CD4-positive, CD25-positive, alpha-beta regulatory T cell (primary cell): ENCODE data around the gene ANXA3. TPM values are rescaled to one million over a fixed set of nuclear protein-coding genes. Genes with fewer than 3 reads are reported as not detected.

Experiments used
- ATAC-seq, 2 donors: fragments of 150-1000 bp; cut with Tn5 transposase; one replicate each; pipeline ENCODE4 v1.10.0; 2021; ENCODE audit warnings: low read depth in 2 of 2, moderate number of reproducible peaks in 2 of 2, moderate library complexity in 1 of 2
- DNase-seq, 3 donors: peaks; one replicate each; pipeline versions ENCODE4 v3.0.0 to v3.0.0-alpha.2; 2012 to 2022; ENCODE audit warnings: mixed read lengths in 1 of 3
- H3K27ac ChIP-seq: one replicate; pipeline ENCODE4 v1.7.0; 2013; ENCODE audit warnings: mild to moderate bottlenecking, low read length; ENCODE audit not compliant: insufficient read depth, poor library complexity, severe bottlenecking
- H3K27me3 ChIP-seq: one replicate; pipeline ENCODE4 v1.7.0; 2013; ENCODE audit warnings: low read length; ENCODE audit not compliant: control insufficient read depth, insufficient read depth
- H3K36me3 ChIP-seq: one replicate; pipeline ENCODE4 v1.7.0; 2013; ENCODE audit warnings: mild to moderate bottlenecking, low read length, moderate library complexity; ENCODE audit not compliant: control insufficient read depth, insufficient read depth
- H3K4me1 ChIP-seq: 2 replicates; pipeline ENCODE4 v1.7.0; 2013; ENCODE audit warnings: mild to moderate bottlenecking, low read length; ENCODE audit not compliant: insufficient read depth, control insufficient read depth, poor library complexity, severe bottlenecking
- H3K4me3 ChIP-seq: one replicate; pipeline ENCODE4 v1.7.0; 2013; ENCODE audit warnings: low read depth, mild to moderate bottlenecking, low read length, moderate library complexity
- H3K9me3 ChIP-seq, 2 experiments: 1 replicate in 1 of 2; 2 replicates in 1 of 2; pipeline ENCODE4 v1.7.0; 2013; ENCODE audit warnings: low read length in 2 of 2, mild to moderate bottlenecking in 1 of 2, moderate library complexity in 1 of 2; ENCODE audit not compliant: control insufficient read depth in 2 of 2
- H3K27ac Mint-ChIP-seq, 3 donors: one replicate each; pipeline ENCODE4 v1.8.0; 2020 to 2022; ENCODE audit warnings: mild to moderate bottlenecking in 3 of 3, mixed read lengths in 3 of 3, moderate library complexity in 2 of 3
- H3K27me3 Mint-ChIP-seq: one replicate; pipeline ENCODE4 v1.8.0; 2022; ENCODE audit warnings: mild to moderate bottlenecking, mixed read lengths
- H3K36me3 Mint-ChIP-seq: one replicate; pipeline ENCODE4 v1.8.0; 2020; ENCODE audit warnings: mixed read lengths
- H3K4me1 Mint-ChIP-seq, 4 donors: one replicate each; pipeline ENCODE4 v1.8.0; 2020 to 2022; ENCODE audit warnings: mixed read lengths in 4 of 4, mild to moderate bottlenecking in 1 of 4
- H3K4me3 Mint-ChIP-seq, 4 donors: one replicate each; pipeline ENCODE4 v1.8.0; 2020 to 2022; ENCODE audit warnings: mild to moderate bottlenecking in 4 of 4, mixed read lengths in 4 of 4, moderate library complexity in 3 of 4
- H3K9me3 Mint-ChIP-seq, 7 donors: one replicate each; pipeline ENCODE4 v1.8.0; 2020 to 2022; ENCODE audit warnings: mixed read lengths in 7 of 7, mild to moderate bottlenecking in 3 of 7, moderate library complexity in 2 of 7
- polyA plus RNA-seq, 4 donors: library from polyadenylated mRNA; unstranded; fragments of 300-500 nt; fragmentation: Illumina TruSeq; gene quantifications; one replicate each; pipeline ENCODE4 v1.2.3, GENCODE V29; 2021
- total RNA-seq: library from RNA; stranded (reverse); gene quantifications from one replicate; pipeline ENCODE4 v1.2.3, GENCODE V29; 2022

The ANXA3 gene
- total and polyA plus RNA-seq, 5 donors from 2014 or later = not detected

DNA sequence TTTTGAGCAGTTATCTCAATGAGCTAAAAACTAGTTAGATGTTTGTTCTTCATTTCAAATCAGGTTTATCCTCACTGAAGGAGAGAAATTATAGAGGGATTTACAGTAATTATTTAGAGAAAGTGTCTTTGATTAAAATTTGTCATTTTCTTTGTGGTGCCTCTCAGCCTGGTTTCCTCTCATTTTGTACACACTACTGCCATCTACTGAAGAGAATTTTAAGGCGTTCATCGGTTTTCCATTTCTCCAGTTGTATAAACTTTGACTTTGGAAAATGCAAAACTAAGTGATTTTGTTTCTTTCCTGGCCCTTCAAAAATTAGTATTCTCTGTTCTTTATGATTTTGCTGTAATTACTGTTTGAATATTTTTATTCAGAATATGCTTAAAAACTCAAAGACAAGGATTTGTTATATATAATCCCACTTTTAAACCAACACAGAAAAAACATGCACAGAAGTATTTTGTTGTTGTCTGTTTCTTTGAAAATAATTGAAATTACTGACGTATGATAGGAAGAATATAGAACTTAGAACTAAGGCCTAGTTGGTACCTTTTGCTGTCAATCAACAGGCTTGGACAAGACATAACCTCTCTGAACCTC, 34.4 kb upstream of the ANXA3 start:
- Histone ChIP-seq H3K4me1 (no peaks in the 10 kb centered on the region), H3K36me3 (no peaks in the 10 kb centered on the region), H3K9me3 (no peaks in the 10 kb centered on the region), H3K27ac (no peak overlapping the region), H3K27me3 (peaks cover 2% of the 10 kb centered on the region), H3K4me3 (no peak overlapping the region)
- no peak for ATAC-seq
- peak in 1 of 3 donors; percentile 7 for DNase-seq
- Mint-ChIP-seq H3K36me3 (no peaks in the 10 kb centered on the region), H3K4me1 (no peaks in the 10 kb centered on the region), H3K27me3 (peaks cover 17% of the 10 kb centered on the region), H3K9me3 (no peaks in the 10 kb centered on the region), H3K27ac (no peak overlapping the region), H3K4me3 (no peak overlapping the region)

DNA sequence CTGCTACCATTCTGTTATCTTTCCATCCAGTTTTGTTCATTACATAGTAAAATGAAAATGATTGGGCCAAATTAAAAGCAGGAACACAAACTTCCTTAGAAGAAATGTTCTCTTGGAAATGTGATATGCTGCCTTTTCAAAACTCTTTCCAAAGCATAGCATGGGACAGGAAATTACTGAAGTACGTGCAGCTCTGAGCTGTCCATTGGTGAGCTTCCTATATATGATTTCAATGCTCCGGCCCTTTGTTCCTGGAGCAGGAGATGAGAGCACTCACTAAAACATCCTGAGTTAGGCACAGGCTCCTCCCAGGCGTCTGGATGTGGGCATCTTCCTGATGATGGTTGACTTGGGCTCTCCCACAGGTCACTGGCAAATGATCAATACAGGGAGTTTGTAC, 33.0 kb upstream of the ANXA3 start:
- H3K9me3 Mint-ChIP-seq = no peaks in the 10 kb centered on the region
- no peak overlapping the region for H3K27ac Mint-ChIP-seq
- no peaks in the 10 kb centered on the region for H3K36me3 Mint-ChIP-seq
- Histone ChIP-seq H3K27ac (no peak overlapping the region), H3K36me3 (no peaks in the 10 kb centered on the region), H3K9me3 (no peaks in the 10 kb centered on the region), H3K4me3 (no peak overlapping the region), H3K4me1 (no peaks in the 10 kb centered on the region), H3K27me3 (peaks cover 2% of the 10 kb centered on the region)
- DNase-seq (no peak), ATAC-seq (no peak)
- H3K27me3 Mint-ChIP-seq = peaks cover 17% of the 10 kb centered on the region
- no peaks in the 10 kb centered on the region for H3K4me1 Mint-ChIP-seq
- H3K4me3 Mint-ChIP-seq = no peak overlapping the region

DNA sequence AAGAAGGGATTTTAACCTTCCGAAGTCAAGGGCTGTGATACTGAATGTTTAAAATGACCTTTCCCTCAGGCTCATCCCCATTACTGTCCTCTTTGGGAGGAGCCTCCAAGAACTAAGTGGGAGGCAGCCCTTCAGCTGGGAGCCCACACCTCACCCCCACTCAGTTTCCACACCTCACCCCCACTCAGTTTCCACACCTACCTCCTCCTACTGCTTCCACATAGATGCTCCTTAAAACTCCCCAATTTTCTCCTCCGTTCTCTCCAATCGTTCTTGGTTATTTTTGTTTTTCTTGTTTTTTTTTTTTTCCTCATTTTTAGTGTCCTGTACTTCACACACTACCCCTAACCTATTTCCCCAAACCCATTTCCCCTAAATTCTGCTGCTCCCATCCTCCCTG, 31.6 kb upstream of the ANXA3 start:
- H3K4me3 Mint-ChIP-seq = no peak overlapping the region
- no peaks in the 10 kb centered on the region for H3K9me3 Mint-ChIP-seq
- ATAC-seq (no peak), DNase-seq (no peak)
- Histone ChIP-seq H3K36me3 (no peaks in the 10 kb centered on the region), H3K4me3 (no peak overlapping the region), H3K27me3 (peaks cover 2% of the 10 kb centered on the region), H3K9me3 (no peaks in the 10 kb centered on the region), H3K4me1 (no peaks in the 10 kb centered on the region), H3K27ac (no peak overlapping the region)
- H3K27ac Mint-ChIP-seq = no peak overlapping the region
- no peaks in the 10 kb centered on the region for H3K36me3 Mint-ChIP-seq
- no peaks in the 10 kb centered on the region for H3K4me1 Mint-ChIP-seq
- peaks cover 17% of the 10 kb centered on the region for H3K27me3 Mint-ChIP-seq

DNA sequence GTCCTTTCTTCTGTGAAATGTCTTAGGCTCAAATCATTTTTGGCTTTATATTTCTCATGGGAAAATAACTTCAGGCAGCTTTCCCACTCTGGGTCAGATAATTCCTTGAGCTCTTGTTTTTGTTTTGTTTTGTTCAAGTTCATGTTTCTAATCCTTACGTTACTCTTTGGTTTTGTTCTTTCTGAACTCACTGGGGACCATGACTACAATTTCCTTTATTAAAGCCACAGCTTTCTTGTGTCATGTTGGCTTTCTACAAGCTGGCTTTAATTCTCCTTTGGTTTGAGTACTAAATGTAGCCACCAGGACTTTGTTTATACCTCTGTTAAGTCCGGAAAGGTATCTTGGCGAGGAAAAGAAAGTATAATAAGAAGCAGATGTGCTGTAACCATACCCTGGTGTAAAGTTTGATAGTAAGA, 30.8 kb upstream of the ANXA3 start:
- ATAC-seq = no peak
- DNase-seq = no peak
- Mint-ChIP-seq H3K4me1 (no peaks in the 10 kb centered on the region), H3K9me3 (no peaks in the 10 kb centered on the region), H3K4me3 (no peak overlapping the region), H3K36me3 (no peaks in the 10 kb centered on the region), H3K27ac (no peak overlapping the region), H3K27me3 (peaks cover 15% of the 10 kb centered on the region)
- H3K4me1 ChIP-seq = no peaks in the 10 kb centered on the region
- no peak overlapping the region for H3K27ac ChIP-seq
- H3K27me3 ChIP-seq = peaks cover 2% of the 10 kb centered on the region
- no peaks in the 10 kb centered on the region for H3K9me3 ChIP-seq
- H3K4me3 ChIP-seq = no peak overlapping the region
- no peaks in the 10 kb centered on the region for H3K36me3 ChIP-seq

DNA sequence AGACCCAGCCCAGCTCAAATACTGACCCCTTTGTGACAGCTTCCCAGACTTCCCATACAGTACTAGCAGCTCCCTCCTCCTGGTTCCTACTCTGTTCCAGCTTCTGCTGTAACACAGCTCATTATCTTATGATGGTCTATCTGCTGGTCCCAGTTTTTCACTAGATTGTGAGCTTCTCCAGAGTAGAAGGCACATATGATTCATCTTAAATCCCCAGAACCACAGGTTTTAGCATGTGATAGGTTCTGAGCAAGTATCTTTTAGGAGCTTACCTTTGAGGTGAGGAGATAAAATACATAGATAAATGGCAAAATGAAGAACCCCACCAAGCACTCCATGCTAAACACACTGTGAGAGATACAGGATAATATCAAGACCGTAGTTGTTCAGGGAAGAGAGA, 27.6 kb upstream of the ANXA3 start:
- no peaks in the 10 kb centered on the region for H3K36me3 Mint-ChIP-seq
- Histone ChIP-seq H3K4me1 (no peaks in the 10 kb centered on the region), H3K27me3 (peaks cover 2% of the 10 kb centered on the region), H3K4me3 (no peak overlapping the region), H3K27ac (no peak overlapping the region), H3K9me3 (no peaks in the 10 kb centered on the region), H3K36me3 (no peaks in the 10 kb centered on the region)
- no peak overlapping the region for H3K4me3 Mint-ChIP-seq
- DNase-seq = no peak
- H3K27me3 Mint-ChIP-seq = peaks cover 10% of the 10 kb centered on the region
- H3K9me3 Mint-ChIP-seq = no peaks in the 10 kb centered on the region
- ATAC-seq = no peak
- H3K27ac Mint-ChIP-seq = no peak overlapping the region
- no peaks in the 10 kb centered on the region for H3K4me1 Mint-ChIP-seq

DNA sequence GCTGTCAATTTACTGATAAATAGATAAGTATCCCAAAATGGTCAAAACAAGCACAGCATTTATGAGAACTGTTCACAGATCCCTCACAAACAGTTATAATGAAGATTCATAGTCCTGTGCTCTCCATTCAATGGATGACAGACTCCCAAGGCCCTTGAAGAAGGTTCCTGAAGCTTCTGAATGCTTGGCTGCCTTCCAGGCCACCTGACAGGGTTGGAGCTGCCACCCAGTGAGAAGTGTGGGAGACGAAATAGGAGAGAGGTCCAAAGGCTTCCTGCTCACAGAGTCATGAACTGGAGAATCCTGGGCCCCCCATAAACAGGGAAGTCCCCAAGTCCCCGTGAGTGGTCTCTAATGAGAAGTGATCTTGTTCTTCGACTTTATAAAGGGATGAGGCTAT, 26.0 kb upstream of the ANXA3 start:
- no peaks in the 10 kb centered on the region for H3K4me1 Mint-ChIP-seq
- no peaks in the 10 kb centered on the region for H3K36me3 Mint-ChIP-seq
- peaks cover 2% of the 10 kb centered on the region for H3K27me3 ChIP-seq
- no peak overlapping the region for H3K27ac Mint-ChIP-seq
- H3K4me1 ChIP-seq = no peaks in the 10 kb centered on the region
- ATAC-seq = no peak
- no peak overlapping the region for H3K27ac ChIP-seq
- H3K4me3 ChIP-seq = no peak overlapping the region
- peaks cover 4% of the 10 kb centered on the region for H3K27me3 Mint-ChIP-seq
- no peak for DNase-seq
- H3K36me3 ChIP-seq = no peaks in the 10 kb centered on the region
- H3K9me3 Mint-ChIP-seq = no peaks in the 10 kb centered on the region
- H3K4me3 Mint-ChIP-seq = no peak overlapping the region
- H3K9me3 ChIP-seq = no peaks in the 10 kb centered on the region

DNA sequence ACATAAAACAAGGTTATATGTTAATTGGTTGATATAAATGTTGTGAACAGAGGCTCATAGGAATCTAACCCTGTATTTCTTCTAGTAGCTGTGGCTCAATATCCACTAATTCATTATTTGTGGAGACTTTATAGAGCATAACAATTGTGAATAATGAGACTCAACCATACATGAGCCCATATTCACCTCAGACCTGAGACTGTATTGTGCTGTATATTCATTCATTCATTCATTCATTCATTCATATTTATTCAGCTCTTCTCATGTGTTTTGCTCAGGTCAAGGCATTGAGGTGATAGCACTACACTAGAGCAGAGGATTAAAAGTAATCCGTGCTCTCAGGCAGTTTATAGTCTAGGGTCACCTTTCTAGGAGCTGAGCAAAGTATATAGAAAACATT, 24.5 kb upstream of the ANXA3 start:
- Mint-ChIP-seq H3K36me3 (no peaks in the 10 kb centered on the region), H3K4me3 (no peak overlapping the region), H3K9me3 (no peaks in the 10 kb centered on the region), H3K27ac (no peak overlapping the region), H3K27me3 (no peaks in the 10 kb centered on the region), H3K4me1 (no peaks in the 10 kb centered on the region)
- no peak overlapping the region for H3K27ac ChIP-seq
- no peaks in the 10 kb centered on the region for H3K27me3 ChIP-seq
- H3K4me1 ChIP-seq = no peaks in the 10 kb centered on the region
- no peak for DNase-seq
- no peak for ATAC-seq
- no peaks in the 10 kb centered on the region for H3K9me3 ChIP-seq
- H3K4me3 ChIP-seq = no peak overlapping the region
- H3K36me3 ChIP-seq = no peaks in the 10 kb centered on the region

DNA sequence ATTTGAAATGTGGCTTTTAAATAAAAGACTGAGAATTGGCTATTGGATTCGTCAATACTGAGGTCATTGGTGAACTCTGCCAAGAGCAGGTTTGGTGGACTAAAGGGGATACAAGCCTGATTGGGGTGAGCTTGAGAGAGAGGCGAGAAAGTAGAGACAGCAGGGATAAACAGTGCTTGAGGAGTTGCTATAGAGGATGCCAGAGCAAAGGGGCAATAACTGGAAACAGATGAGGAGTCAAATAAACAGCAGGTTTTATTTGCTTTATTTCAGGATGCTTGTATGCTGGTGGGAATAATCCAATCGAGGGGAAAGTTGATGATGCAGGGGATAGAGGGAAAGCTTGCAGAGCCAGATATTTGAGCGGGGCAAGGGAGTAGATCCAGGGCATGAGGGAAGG, 24.0 kb upstream of the ANXA3 start:
- no peak overlapping the region for H3K4me3 ChIP-seq
- H3K27ac ChIP-seq = no peak overlapping the region
- ATAC-seq (no peak), DNase-seq (no peak)
- no peaks in the 10 kb centered on the region for H3K9me3 Mint-ChIP-seq
- no peak overlapping the region for H3K4me3 Mint-ChIP-seq
- no peaks in the 10 kb centered on the region for H3K27me3 Mint-ChIP-seq
- H3K4me1 ChIP-seq = no peaks in the 10 kb centered on the region
- H3K27me3 ChIP-seq = no peaks in the 10 kb centered on the region
- no peaks in the 10 kb centered on the region for H3K9me3 ChIP-seq
- H3K27ac Mint-ChIP-seq = no peak overlapping the region
- H3K36me3 Mint-ChIP-seq = no peaks in the 10 kb centered on the region
- no peaks in the 10 kb centered on the region for H3K36me3 ChIP-seq
- H3K4me1 Mint-ChIP-seq = no peaks in the 10 kb centered on the region
